A549 (cell line): ENCODE data around the gene RACGAP1.

Experiments
- FOSL2 ChIP-seq, 2 experiments: fragments of 450-650 bp in 1 of 2; fragments of >200 bp in 1 of 2; sonication (Bioruptor Twin) in 1 of 2; formaldehyde crosslinking; IDR thresholded peaks; 2 replicates each; pipeline versions ENCODE4 v1.5.0 to v1.6.1; 2016 to 2020; ENCODE audit warnings: mild to moderate bottlenecking in 1 of 2, moderate library complexity in 1 of 2
- JUNB ChIP-seq: fragments of >200 bp; sonication (Bioruptor Twin); formaldehyde crosslinking; IDR thresholded peaks from 2 replicates; pipeline ENCODE4 v1.6.1; 2016
- USF2 ChIP-seq: fragments of 450-650 bp; IDR thresholded peaks from 2 replicates; pipeline ENCODE4 v1.6.1; 2014; ENCODE audit warnings: antibody characterized with exemption
- TF ChIP-seq, protein P1 (sequence below): fragments of >200 bp; sonication (Bioruptor Twin); formaldehyde crosslinking; IDR thresholded peaks from 3 replicates; pipeline ENCODE4 v1.5.1; 2016

GRCh38 chr12:50041962-50042361 is 16.7 kb upstream of the RACGAP1 start:
- TF ChIP-seq FOSL2 (IDR thresholded peaks at IDR 0.05) (no peak), FOSL2 (CRISPR knock-in tag; IDR thresholded peaks at IDR 0.05) (no peak), USF2 (no peak), JUNB (no peak)
- TF ChIP-seq, protein P1, sequence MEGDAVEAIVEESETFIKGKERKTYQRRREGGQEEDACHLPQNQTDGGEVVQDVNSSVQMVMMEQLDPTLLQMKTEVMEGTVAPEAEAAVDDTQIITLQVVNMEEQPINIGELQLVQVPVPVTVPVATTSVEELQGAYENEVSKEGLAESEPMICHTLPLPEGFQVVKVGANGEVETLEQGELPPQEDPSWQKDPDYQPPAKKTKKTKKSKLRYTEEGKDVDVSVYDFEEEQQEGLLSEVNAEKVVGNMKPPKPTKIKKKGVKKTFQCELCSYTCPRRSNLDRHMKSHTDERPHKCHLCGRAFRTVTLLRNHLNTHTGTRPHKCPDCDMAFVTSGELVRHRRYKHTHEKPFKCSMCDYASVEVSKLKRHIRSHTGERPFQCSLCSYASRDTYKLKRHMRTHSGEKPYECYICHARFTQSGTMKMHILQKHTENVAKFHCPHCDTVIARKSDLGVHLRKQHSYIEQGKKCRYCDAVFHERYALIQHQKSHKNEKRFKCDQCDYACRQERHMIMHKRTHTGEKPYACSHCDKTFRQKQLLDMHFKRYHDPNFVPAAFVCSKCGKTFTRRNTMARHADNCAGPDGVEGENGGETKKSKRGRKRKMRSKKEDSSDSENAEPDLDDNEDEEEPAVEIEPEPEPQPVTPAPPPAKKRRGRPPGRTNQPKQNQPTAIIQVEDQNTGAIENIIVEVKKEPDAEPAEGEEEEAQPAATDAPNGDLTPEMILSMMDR, result no peak
